ENCODE measurements around the gene NCBP3. TPM values are rescaled to one million over a fixed set of nuclear protein-coding genes. Genes with fewer than 3 reads are reported as not detected.

NCBP3 gene
- total and polyA plus RNA-seq, 2 of the 8 experiments (the other 6 are each of a cell fraction or from before 2014, with no cell fraction given), result 19.6 to 46.1 TPM

DNA sequence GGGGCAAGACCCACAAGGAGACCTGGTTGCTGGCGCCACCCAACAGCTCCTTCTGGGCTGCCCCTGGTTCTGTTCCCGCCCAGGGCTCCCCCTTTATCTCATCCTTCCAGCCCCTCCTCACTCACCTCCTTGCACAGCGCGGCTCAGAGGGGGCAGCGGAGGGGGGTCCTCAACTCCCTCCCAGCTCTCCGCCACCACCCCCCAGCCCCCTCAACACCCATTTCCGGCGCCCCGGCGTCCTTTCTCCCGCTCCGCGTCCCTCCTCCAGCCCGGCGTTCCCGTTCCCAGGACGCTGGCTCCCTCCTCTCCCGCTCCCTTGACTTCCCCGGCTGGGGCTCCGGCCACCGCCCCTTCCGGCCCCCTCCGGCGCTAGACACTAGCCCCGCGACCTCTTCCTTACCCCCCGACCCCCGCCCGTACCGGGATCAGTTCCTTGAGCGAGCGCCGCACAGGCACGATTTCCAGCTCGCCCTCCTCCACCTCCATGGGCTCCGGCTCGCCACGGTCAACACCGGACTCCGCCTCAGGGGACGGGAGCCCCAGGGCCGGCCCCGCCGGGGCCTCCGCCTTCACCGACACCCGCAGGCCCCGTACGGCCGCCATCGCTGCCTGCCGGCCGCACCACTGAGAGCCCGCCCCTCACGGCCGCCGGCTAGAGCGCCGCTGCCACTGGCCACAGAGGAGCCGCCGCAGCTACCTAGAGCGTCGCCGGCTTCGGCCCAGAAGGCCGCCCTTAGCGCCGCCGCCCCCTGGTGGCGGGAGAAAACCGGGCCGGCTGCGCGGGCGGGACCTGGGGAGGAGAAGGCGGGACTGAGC lies at the start of gene NCBP3 (continued):
- TF ChIP-seq RAD21 (IDR thresholded peaks at IDR 0.05 in 1 of 2, conservative IDR thresholded peaks at IDR 0.05 in 1 of 2; ENCODE audit: low read depth in 2 of 2, low read length in 2 of 2) (peak in 1 of 2 experiments; percentile 24; a peak in 1 of 4 replicates), BACH1 (IDR thresholded peaks at IDR 0.05; ENCODE audit: low read length) (no peak), PHF8 (conservative IDR thresholded peaks at IDR 0.05; ENCODE audit: low read depth, low read length) (peak; percentile 100), TAF7 (optimal IDR thresholded peaks at IDR 0.05; ENCODE audit: borderline replicate concordance, low read depth, low read length) (peak; percentile 96), HDAC2 (IDR thresholded peaks at IDR 0.05; ENCODE audit: borderline replicate concordance in 1 of 2, low read depth in 2 of 2, low read length in 2 of 2) (0 out of 4 replicates have a peak, but pooled peaks have one; percentile 7 to 83), KDM5A (IDR thresholded peaks at IDR 0.05; ENCODE audit: low read length) (peak; percentile 77; the same call in 1 of the 2 replicates), SP4 (IDR thresholded peaks at IDR 0.05; ENCODE audit: low read length) (peak; percentile 86; the same call in 1 of the 2 replicates), CTBP2 (IDR thresholded peaks at IDR 0.05; ENCODE audit: borderline replicate concordance, insufficient read depth, insufficient read length, low read length) (no peak), GTF2F1 (IDR thresholded peaks at IDR 0.05; ENCODE audit: borderline replicate concordance, low read depth, low read length) (0 out of 2 replicates have a peak, but pooled peaks have one; percentile 43), CBX5 (IDR thresholded peaks at IDR 0.05; ENCODE audit: low read depth, low read length) (no peak), TAF1 (IDR thresholded peaks at IDR 0.05; ENCODE audit: low read depth, low read length) (peak; percentile 98), TBP (IDR thresholded peaks at IDR 0.05; ENCODE audit: low read depth, low read length) (peak; percentile 92), ZNF274 (IDR thresholded peaks at IDR 0.05; ENCODE audit: borderline replicate concordance, extremely low read depth, low read length) (no peak), MAFK (IDR thresholded peaks at IDR 0.05; ENCODE audit: low read depth, low read length) (no peak), EGR1 (IDR thresholded peaks at IDR 0.05; ENCODE audit: borderline replicate concordance, low read depth, low read length) (peak; percentile 97), POU5F1 (IDR thresholded peaks at IDR 0.05; ENCODE audit: low read depth, low read length) (no peak)
- TF ChIP-seq, protein P1, sequence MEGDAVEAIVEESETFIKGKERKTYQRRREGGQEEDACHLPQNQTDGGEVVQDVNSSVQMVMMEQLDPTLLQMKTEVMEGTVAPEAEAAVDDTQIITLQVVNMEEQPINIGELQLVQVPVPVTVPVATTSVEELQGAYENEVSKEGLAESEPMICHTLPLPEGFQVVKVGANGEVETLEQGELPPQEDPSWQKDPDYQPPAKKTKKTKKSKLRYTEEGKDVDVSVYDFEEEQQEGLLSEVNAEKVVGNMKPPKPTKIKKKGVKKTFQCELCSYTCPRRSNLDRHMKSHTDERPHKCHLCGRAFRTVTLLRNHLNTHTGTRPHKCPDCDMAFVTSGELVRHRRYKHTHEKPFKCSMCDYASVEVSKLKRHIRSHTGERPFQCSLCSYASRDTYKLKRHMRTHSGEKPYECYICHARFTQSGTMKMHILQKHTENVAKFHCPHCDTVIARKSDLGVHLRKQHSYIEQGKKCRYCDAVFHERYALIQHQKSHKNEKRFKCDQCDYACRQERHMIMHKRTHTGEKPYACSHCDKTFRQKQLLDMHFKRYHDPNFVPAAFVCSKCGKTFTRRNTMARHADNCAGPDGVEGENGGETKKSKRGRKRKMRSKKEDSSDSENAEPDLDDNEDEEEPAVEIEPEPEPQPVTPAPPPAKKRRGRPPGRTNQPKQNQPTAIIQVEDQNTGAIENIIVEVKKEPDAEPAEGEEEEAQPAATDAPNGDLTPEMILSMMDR (IDR thresholded peaks at IDR 0.05; ENCODE audit: control extremely low read depth in 1 of 3, insufficient read depth in 1 of 3, low read depth in 1 of 3, low read length in 3 of 3), result peak; percentile 80 to 89 (median 86)
- TF ChIP-seq, protein P2, sequence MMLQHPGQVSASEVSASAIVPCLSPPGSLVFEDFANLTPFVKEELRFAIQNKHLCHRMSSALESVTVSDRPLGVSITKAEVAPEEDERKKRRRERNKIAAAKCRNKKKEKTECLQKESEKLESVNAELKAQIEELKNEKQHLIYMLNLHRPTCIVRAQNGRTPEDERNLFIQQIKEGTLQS (IDR thresholded peaks at IDR 0.05; ENCODE audit: insufficient read depth, low read depth, low read length), result 0 out of 2 replicates have a peak, but pooled peaks have one; percentile 29
- TF ChIP-seq, protein P3, sequence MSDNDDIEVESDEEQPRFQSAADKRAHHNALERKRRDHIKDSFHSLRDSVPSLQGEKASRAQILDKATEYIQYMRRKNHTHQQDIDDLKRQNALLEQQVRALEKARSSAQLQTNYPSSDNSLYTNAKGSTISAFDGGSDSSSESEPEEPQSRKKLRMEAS (IDR thresholded peaks at IDR 0.05), result peak; percentile 35
